Sigmoid colon (tissue), 7 donors: ENCODE data around the gene LENEP. TPM values are rescaled to one million over a fixed set of nuclear protein-coding genes. Genes with fewer than 3 reads are reported as not detected.
A peak's percentile ranks its signal among the peaks of the same experiment; 100 is the strongest.

Experiments
- DNase-seq: peaks from one replicate; pipeline ENCODE4 v3.0.0-alpha.2; 2019
- H3K27ac ChIP-seq, 4 donors: fragments of 200-600 bp; sonication (generic); one replicate each; pipeline ENCODE4 v1.5.1; 2016 to 2019; ENCODE audit warnings: mild to moderate bottlenecking in 1 of 4
- H3K27me3 ChIP-seq, 3 donors: fragments of 200-600 bp; sonication (generic); one replicate each; pipeline ENCODE4 v1.5.1; 2019; ENCODE audit warnings: mild to moderate bottlenecking in 1 of 3
- H3K36me3 ChIP-seq, 4 donors: fragments of 200-600 bp; sonication (generic); one replicate each; pipeline ENCODE4 v1.5.1; 2016 to 2019
- H3K4me1 ChIP-seq, 4 donors: fragments of 200-600 bp; sonication (generic); one replicate each; pipeline ENCODE4 v1.5.1; 2017 to 2019
- H3K4me3 ChIP-seq, 4 donors: fragments of 200-600 bp; sonication (generic); one replicate each; pipeline ENCODE4 v1.5.1; 2017 to 2019; ENCODE audit warnings: mild to moderate bottlenecking in 2 of 4, moderate library complexity in 1 of 4
- H3K9me3 ChIP-seq, 4 donors: fragments of 200-600 bp in 3 of 4; sonication (generic) in 3 of 4; one replicate each; pipeline versions ENCODE4 v1.5.1 to v1.6.1; 2013 to 2019
- EP300 ChIP-seq, 4 donors: sonication (generic); formaldehyde crosslinking; IDR thresholded peaks; one replicate each; pipeline ENCODE4 v1.6.1; 2017; ENCODE audit warnings: antibody characterized with exemption in 4 of 4
- POLR2A ChIP-seq, 2 donors: fragments of 450-650 bp; IDR thresholded peaks; one replicate each; pipeline ENCODE4 v1.6.1; 2016; ENCODE audit warnings: antibody characterized with exemption in 2 of 2, mild to moderate bottlenecking in 2 of 2, moderate library complexity in 2 of 2
- POLR2AphosphoS5 ChIP-seq, 4 donors: sonication (generic); formaldehyde crosslinking; IDR thresholded peaks; one replicate each; pipeline ENCODE4 v1.6.1; 2017; ENCODE audit warnings: antibody characterized with exemption in 4 of 4
- WGBS, 2 donors: extraction: QIAGEN DNeasy Blood & Tissue Kit; methylation state at CpG; one replicate each; pipeline ENCODE4 v1.1.7; 2013; 5-methylcytosine and 5-hydroxymethylcytosine counted together
- intact Hi-C: fragments of 100-400 bp; cut with DNase I; formaldehyde crosslinking; loops from one replicate; pipeline ENCODE4 v1.15.1; 2023
- polyA plus RNA-seq, 3 donors: library from polyadenylated mRNA; stranded (reverse); fragments of 200-250 nt; gene quantifications; one replicate each; pipeline ENCODE4 v1.2.3, GENCODE V29; 2013
- total RNA-seq, 4 donors: library from RNA; depleted of rRNA; stranded (reverse); fragments of >200 nt; gene quantifications; one replicate each; pipeline ENCODE4 v1.1.0, GENCODE V29; 2016
- TF ChIP-seq, protein P1 (sequence below), 4 experiments: fragments of 450-650 bp in 3 of 4; fragments of 200-600 bp in 1 of 4; IDR thresholded peaks; one replicate each; pipeline ENCODE4 v1.5.1; 2016 to 2019; ENCODE audit warnings: antibody characterized with exemption in 4 of 4, mild to moderate bottlenecking in 3 of 4, moderate library complexity in 2 of 4
- donor health status: healthy with polysubstance abuse.
- donor health status: Bipolar disorder and iron deficiency.
- donor health status: healthy.

LENEP gene
- total and polyA plus RNA-seq, 7 donors: 0.39 TPM; not detected in 6

- peak overlapping the region in 3 of 4 donors; percentile 42 to 50 (median 48) for H3K4me3 ChIP-seq
- peaks cover 0 to 60% (median 57%) of the 10 kb centered on the region in 4 donors for H3K4me1 ChIP-seq
- H3K9me3 ChIP-seq: no peaks in the 10 kb centered on the region
- 54 to 80% methylated on average over 10 of the region's 10 CpGs for WGBS, 2 donors
- no peak for TF ChIP-seq POLR2AphosphoS5 (IDR thresholded peaks at IDR 0.05)
- TF ChIP-seq, protein P1, sequence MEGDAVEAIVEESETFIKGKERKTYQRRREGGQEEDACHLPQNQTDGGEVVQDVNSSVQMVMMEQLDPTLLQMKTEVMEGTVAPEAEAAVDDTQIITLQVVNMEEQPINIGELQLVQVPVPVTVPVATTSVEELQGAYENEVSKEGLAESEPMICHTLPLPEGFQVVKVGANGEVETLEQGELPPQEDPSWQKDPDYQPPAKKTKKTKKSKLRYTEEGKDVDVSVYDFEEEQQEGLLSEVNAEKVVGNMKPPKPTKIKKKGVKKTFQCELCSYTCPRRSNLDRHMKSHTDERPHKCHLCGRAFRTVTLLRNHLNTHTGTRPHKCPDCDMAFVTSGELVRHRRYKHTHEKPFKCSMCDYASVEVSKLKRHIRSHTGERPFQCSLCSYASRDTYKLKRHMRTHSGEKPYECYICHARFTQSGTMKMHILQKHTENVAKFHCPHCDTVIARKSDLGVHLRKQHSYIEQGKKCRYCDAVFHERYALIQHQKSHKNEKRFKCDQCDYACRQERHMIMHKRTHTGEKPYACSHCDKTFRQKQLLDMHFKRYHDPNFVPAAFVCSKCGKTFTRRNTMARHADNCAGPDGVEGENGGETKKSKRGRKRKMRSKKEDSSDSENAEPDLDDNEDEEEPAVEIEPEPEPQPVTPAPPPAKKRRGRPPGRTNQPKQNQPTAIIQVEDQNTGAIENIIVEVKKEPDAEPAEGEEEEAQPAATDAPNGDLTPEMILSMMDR (IDR thresholded peaks at IDR 0.05): no peak
- no peak for TF ChIP-seq POLR2A (IDR thresholded peaks at IDR 0.05)
- TF ChIP-seq EP300 (IDR thresholded peaks at IDR 0.05): no peak
- intact Hi-C loops: loop anchor here (5.0 kb wide), 1 partner anchor 91 kb away; the partner anchor contains the start of gene EFNA4
- peak; percentile 85 for DNase-seq
- H3K36me3 ChIP-seq: peaks cover 9 to 21% (median 17%) of the 10 kb centered on the region in 4 donors
- H3K27ac ChIP-seq: peak overlapping the region; percentile 95 to 98 (median 96)
- H3K27me3 ChIP-seq: no peaks in the 10 kb centered on the region
These were observed 21.9 kb upstream of the LENEP start for GRCh38 chr1:154971341-154971998.

- 62 to 66% methylated on average over 3 of the region's 3 CpGs for WGBS, 2 donors
- TF ChIP-seq, protein P1 (IDR thresholded peaks at IDR 0.05): no peak
- TF ChIP-seq POLR2A (IDR thresholded peaks at IDR 0.05) (no peak), POLR2AphosphoS5 (IDR thresholded peaks at IDR 0.05) (no peak), EP300 (IDR thresholded peaks at IDR 0.05) (no peak)
- peak overlapping the region; percentile 95 to 98 (median 96) for H3K27ac ChIP-seq
- H3K4me3 ChIP-seq: no peak overlapping the region
- no peak for DNase-seq
- intact Hi-C loops: loop anchor here (5.0 kb wide), 1 partner anchor 90 kb away; the partner anchor contains the start of gene EFNA4
- no peaks in the 10 kb centered on the region for H3K27me3 ChIP-seq
- no peaks in the 10 kb centered on the region for H3K9me3 ChIP-seq
- H3K4me1 ChIP-seq: peaks cover 0 to 60% (median 58%) of the 10 kb centered on the region in 4 donors
- H3K36me3 ChIP-seq: peaks cover 2 to 15% (median 13%) of the 10 kb centered on the region in 4 donors
These were observed 21.2 kb upstream of the LENEP start for GRCh38 chr1:154972213-154972516.

- H3K4me1 ChIP-seq: peaks cover 0 to 60% (median 58%) of the 10 kb centered on the region in 4 donors
- H3K27ac ChIP-seq: peak overlapping the region; percentile 95 to 98 (median 96)
- TF ChIP-seq POLR2AphosphoS5 (IDR thresholded peaks at IDR 0.05) (peak; percentile 26 to 69 (median 40)), POLR2A (IDR thresholded peaks at IDR 0.05) (no peak), EP300 (IDR thresholded peaks at IDR 0.05) (peak in 2 of 4 donors; percentile 40 to 57)
- TF ChIP-seq, protein P1 (IDR thresholded peaks at IDR 0.05): no peak
- WGBS, 2 donors: 11 to 46% methylated on average over 18 of the region's 18 CpGs
- intact Hi-C loops: loop anchor here (5.0 kb wide), 1 partner anchor 90 kb away; the partner anchor contains the start of gene EFNA4
- peaks cover 0 to 9% (median 8%) of the 10 kb centered on the region in 4 donors for H3K36me3 ChIP-seq
- H3K27me3 ChIP-seq: no peaks in the 10 kb centered on the region
- no peaks in the 10 kb centered on the region for H3K9me3 ChIP-seq
- DNase-seq: peak; percentile 78
- peak overlapping the region in 3 of 4 donors; percentile 69 to 77 (median 72) for H3K4me3 ChIP-seq
These were observed 20.7 kb upstream of the LENEP start for GRCh38 chr1:154972517-154973343.

GRCh38 chr1:154973344-154974101 lies 19.9 kb upstream of the LENEP start:
- Histone ChIP-seq H3K27ac (peak overlapping the region; percentile 95 to 98 (median 96)), H3K9me3 (no peaks in the 10 kb centered on the region), H3K4me1 (peaks cover 0 to 59% (median 53%) of the 10 kb centered on the region in 4 donors), H3K27me3 (no peaks in the 10 kb centered on the region), H3K4me3 (peak overlapping the region; percentile 60 to 77 (median 70)), H3K36me3 (peaks cover 0 to 1% (median under 1%) of the 10 kb centered on the region in 4 donors)
- DNase-seq: peak; percentile 98
- intact Hi-C loops: loop anchor here (1.0 to 5.0 kb wide), 3 partner anchors 29 to 89 kb away; partner anchors contain the start of genes EFNA4 and ZBTB7B
- 2 to 5% methylated on average over 37 of the region's 37 CpGs for WGBS, 2 donors
- TF ChIP-seq, protein P1 (IDR thresholded peaks at IDR 0.05): peak in 1 of 4 experiments; percentile 36
- TF ChIP-seq POLR2AphosphoS5 (IDR thresholded peaks at IDR 0.05) (peak; percentile 53 to 87 (median 56)), POLR2A (IDR thresholded peaks at IDR 0.05) (peak in 1 of 2 donors; percentile 59), EP300 (IDR thresholded peaks at IDR 0.05) (no peak)
